ENCODE results near the gene UAP1L1. TPM values are rescaled to one million over a fixed set of nuclear protein-coding genes. Genes with fewer than 3 reads are reported as not detected.
A peak's percentile ranks its signal among the peaks of the same experiment; 100 is the strongest.

UAP1L1 gene
- total and polyA plus RNA-seq, 9 of the 15 experiments (the other 6 are each of a cell fraction or from before 2014, with no cell fraction given), result 0.20 to 8.6 (median 3.7) TPM

DNA sequence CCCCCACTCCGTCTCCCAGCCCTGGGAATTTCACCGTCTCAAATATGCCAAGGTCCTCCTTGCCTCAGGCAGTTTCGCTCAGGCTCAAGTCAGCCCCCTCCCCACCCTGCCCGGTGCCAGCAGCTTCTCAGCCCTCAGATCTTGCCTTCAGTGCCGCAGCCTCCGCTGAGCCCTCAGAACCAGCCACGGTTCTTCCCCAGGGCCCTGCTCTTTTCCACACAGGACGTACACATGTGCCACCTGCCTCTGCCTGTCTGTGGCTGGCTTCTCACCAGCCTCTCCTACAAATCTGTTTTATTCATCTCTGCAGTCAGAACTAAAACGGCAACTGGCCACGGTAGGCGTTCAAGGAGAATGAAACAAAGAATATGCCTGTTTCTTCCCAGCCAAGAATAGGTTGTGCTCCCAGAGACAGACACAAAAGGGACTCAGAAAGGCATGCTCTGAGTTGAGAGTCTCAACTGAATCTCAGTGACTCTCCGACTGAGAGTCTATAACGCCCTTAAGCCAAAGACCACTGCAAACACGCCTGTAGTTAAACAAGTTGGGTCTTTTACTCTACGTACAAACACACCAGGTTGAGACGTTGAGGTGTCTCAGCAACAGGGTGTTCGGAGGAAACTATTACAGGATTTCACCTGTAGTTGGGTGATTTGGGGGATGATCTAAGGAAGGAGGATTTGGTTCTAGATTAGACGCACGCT is 51.0 kb downstream of the UAP1L1 start:
- peak; percentile 12 for ATAC-seq
- no peak for TF ChIP-seq RBM14 (IDR thresholded peaks at IDR 0.05; ENCODE audit: borderline replicate concordance, insufficient read depth, low read depth, low read length)
- TF ChIP-seq, protein P1, sequence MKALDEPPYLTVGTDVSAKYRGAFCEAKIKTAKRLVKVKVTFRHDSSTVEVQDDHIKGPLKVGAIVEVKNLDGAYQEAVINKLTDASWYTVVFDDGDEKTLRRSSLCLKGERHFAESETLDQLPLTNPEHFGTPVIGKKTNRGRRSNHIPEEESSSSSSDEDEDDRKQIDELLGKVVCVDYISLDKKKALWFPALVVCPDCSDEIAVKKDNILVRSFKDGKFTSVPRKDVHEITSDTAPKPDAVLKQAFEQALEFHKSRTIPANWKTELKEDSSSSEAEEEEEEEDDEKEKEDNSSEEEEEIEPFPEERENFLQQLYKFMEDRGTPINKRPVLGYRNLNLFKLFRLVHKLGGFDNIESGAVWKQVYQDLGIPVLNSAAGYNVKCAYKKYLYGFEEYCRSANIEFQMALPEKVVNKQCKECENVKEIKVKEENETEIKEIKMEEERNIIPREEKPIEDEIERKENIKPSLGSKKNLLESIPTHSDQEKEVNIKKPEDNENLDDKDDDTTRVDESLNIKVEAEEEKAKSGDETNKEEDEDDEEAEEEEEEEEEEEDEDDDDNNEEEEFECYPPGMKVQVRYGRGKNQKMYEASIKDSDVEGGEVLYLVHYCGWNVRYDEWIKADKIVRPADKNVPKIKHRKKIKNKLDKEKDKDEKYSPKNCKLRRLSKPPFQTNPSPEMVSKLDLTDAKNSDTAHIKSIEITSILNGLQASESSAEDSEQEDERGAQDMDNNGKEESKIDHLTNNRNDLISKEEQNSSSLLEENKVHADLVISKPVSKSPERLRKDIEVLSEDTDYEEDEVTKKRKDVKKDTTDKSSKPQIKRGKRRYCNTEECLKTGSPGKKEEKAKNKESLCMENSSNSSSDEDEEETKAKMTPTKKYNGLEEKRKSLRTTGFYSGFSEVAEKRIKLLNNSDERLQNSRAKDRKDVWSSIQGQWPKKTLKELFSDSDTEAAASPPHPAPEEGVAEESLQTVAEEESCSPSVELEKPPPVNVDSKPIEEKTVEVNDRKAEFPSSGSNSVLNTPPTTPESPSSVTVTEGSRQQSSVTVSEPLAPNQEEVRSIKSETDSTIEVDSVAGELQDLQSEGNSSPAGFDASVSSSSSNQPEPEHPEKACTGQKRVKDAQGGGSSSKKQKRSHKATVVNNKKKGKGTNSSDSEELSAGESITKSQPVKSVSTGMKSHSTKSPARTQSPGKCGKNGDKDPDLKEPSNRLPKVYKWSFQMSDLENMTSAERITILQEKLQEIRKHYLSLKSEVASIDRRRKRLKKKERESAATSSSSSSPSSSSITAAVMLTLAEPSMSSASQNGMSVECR (CRISPR knock-in tag; IDR thresholded peaks at IDR 0.05), result 0 out of 2 replicates have a peak, but pooled peaks have one; percentile 35
- no peak for TF ChIP-seq RBM15 (IDR thresholded peaks at IDR 0.05; ENCODE audit: insufficient read depth, low read length)
- no peak for TF ChIP-seq NR4A1 (CRISPR knock-in tag; IDR thresholded peaks at IDR 0.05)
- no peak for TF ChIP-seq NR4A1 (tag; IDR thresholded peaks at IDR 0.05)
- TF ChIP-seq, protein P2, sequence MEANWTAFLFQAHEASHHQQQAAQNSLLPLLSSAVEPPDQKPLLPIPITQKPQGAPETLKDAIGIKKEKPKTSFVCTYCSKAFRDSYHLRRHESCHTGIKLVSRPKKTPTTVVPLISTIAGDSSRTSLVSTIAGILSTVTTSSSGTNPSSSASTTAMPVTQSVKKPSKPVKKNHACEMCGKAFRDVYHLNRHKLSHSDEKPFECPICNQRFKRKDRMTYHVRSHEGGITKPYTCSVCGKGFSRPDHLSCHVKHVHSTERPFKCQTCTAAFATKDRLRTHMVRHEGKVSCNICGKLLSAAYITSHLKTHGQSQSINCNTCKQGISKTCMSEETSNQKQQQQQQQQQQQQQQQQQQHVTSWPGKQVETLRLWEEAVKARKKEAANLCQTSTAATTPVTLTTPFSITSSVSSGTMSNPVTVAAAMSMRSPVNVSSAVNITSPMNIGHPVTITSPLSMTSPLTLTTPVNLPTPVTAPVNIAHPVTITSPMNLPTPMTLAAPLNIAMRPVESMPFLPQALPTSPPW (CRISPR knock-in tag; IDR thresholded peaks at IDR 0.05), result 0 out of 2 replicates have a peak, but pooled peaks have one; percentile 1
- TF ChIP-seq SMARCA5 (IDR thresholded peaks at IDR 0.05), result no peak
- peak; percentile 30 for TF ChIP-seq TBP (optimal IDR thresholded peaks at IDR 0.05; ENCODE audit: low read depth, low read length)
- TF ChIP-seq SREBF2 (CRISPR knock-in tag; IDR thresholded peaks at IDR 0.05), result 0 out of 2 replicates have a peak, but pooled peaks have one; percentile 42
- 0 out of 2 replicates have a peak, but pooled peaks have one; percentile 22 for TF ChIP-seq ZNF324 (CRISPR knock-in tag; IDR thresholded peaks at IDR 0.05)
- no peak for TF ChIP-seq ZNF436 (CRISPR knock-in tag; IDR thresholded peaks at IDR 0.05)
- peak; percentile 10 for TF ChIP-seq RBBP5 (IDR thresholded peaks at IDR 0.05; ENCODE audit: borderline replicate concordance, insufficient read depth, low read length, poor library complexity, severe bottlenecking)
- TF ChIP-seq ZNF3 (CRISPR knock-in tag; IDR thresholded peaks at IDR 0.05), result no peak
- TF ChIP-seq, protein P3, sequence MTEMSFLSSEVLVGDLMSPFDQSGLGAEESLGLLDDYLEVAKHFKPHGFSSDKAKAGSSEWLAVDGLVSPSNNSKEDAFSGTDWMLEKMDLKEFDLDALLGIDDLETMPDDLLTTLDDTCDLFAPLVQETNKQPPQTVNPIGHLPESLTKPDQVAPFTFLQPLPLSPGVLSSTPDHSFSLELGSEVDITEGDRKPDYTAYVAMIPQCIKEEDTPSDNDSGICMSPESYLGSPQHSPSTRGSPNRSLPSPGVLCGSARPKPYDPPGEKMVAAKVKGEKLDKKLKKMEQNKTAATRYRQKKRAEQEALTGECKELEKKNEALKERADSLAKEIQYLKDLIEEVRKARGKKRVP (CRISPR knock-in tag; IDR thresholded peaks at IDR 0.05), result 0 out of 2 replicates have a peak, but pooled peaks have one; percentile 16

More for the DNA sequence above, 51.0 kb downstream of the UAP1L1 start:
- intact Hi-C loops (cut with micrococcal nuclease) (loop anchor here (2.0 kb wide), 1 partner anchor 22 kb away; no protein-coding TSS in a partner anchor), in situ Hi-C loops (cut with MboI) (loop anchor here (5.0 kb wide), 1 partner anchor 99 kb away; the partner anchor contains the start of genes CYSRT1 and RNF224)
- Histone ChIP-seq H4K20me1 (replicated peaks; ENCODE audit: control insufficient read depth, insufficient read depth, low read length) (no peaks in the 10 kb centered on the region), H3K4me3 (peak overlapping the region; percentile 91), H3K27ac (ENCODE audit: extremely low read depth, low read depth, low read length) (peak overlapping the region; percentile 78), H3K79me2 (ENCODE audit: control insufficient read depth, insufficient read depth, low read length) (peaks cover 35% of the 10 kb centered on the region), H3K4me2 (ENCODE audit: insufficient read depth, low read length) (peak overlapping the region; percentile 100), H3K9ac (ENCODE audit: insufficient read depth in 1 of 2, low read depth in 2 of 2, low read length in 2 of 2) (peak overlapping the region; percentile 84 to 100), H3K9me3 (replicated peaks; ENCODE audit: control insufficient read depth, insufficient read depth, low read depth, low read length) (no peaks in the 10 kb centered on the region), H3K27me3 (ENCODE audit: control insufficient read depth in 2 of 2, insufficient read depth in 2 of 2, low read length in 2 of 2) (no peaks in the 10 kb centered on the region), H2AFZ (ENCODE audit: low read depth, low read length) (no peak overlapping the region), H3K9me1 (ENCODE audit: control insufficient read depth, insufficient read depth, low read length) (no peaks in the 10 kb centered on the region), H3K4me1 (replicated peaks in 1 of 2; ENCODE audit: control insufficient read depth in 2 of 2, insufficient read depth in 2 of 2, low read length in 2 of 2) (peaks cover 12 to 37% of the 10 kb centered on the region in 2 experiments; a peak in 4 of 5 replicates), H3K36me3 (ENCODE audit: control insufficient read depth, insufficient read depth, low read length) (peaks cover 2% of the 10 kb centered on the region; the same call in 1 of the 3 replicates)
- 3% methylated on average over 19 of the region's 19 CpGs for WGBS (ENCODE audit: insufficient coverage, low coverage, missing lambda C conversion rate)
- FAIRE-seq (peak; percentile 73), DNase-seq (ENCODE audit: extremely low read depth in 1 of 4, low spot score in 3 of 4) (peak in 2 of 4 experiments; percentile 18 to 24)
- ChIA-PET POLR2A (interaction anchor here (0.7 to 1.6 kb wide), 8 partner anchors 10 to 114 kb away, joined by 3 to 4 read pairs (median 3); partner anchors contain the start of gene SAPCD2), CTCF (ENCODE audit: low intra/inter-chr PET ratio) (no interaction called here)
- BruUV-seq (replicated peaks), result TSS peak; percentile 65

Data from K562 (cell line).